Retinal pigment epithelial cell (primary cell): Measurements from ENCODE around the gene GLCE.

Experiments used
- DNase-seq: peaks from one replicate; pipeline ENCODE4 v3.0.0-alpha.2; 2010; ENCODE audit warnings: low read depth
- H3K4me3 ChIP-seq: 2 replicates; pipeline ENCODE4 v1.5.1; 2011; ENCODE audit warnings: mild to moderate bottlenecking, low read length, control low read depth, moderate library complexity
- CTCF ChIP-seq: conservative IDR thresholded peaks from 2 replicates; pipeline ENCODE4 v1.5.1; 2011; ENCODE audit warnings: low read depth, low read length, control low read depth, inconsistent platforms

GLCE gene

GRCh38 chr15:69317392-69317841, 157.0 kb downstream of the GLCE start:
- H3K4me3 ChIP-seq = no peak overlapping the region
- TF ChIP-seq CTCF = no peak

GRCh38 chr15:69318033-69318432, 157.6 kb downstream of the GLCE start:
- DNase-seq = no peak
- TF ChIP-seq CTCF = no peak

More at GRCh38 chr15:69317392-69317841, 157.0 kb downstream of the GLCE start:
- DNase-seq = no peak

GRCh38 chr15:69319384-69320375, 159.2 kb downstream of the GLCE start:
- no peak overlapping the region for H3K4me3 ChIP-seq
- no peak for DNase-seq
- TF ChIP-seq CTCF = no peak

More at GRCh38 chr15:69318033-69318432, 157.6 kb downstream of the GLCE start:
- H3K4me3 ChIP-seq = no peak overlapping the region

- no peak for TF ChIP-seq CTCF
- no peak for DNase-seq
Observed at GRCh38 chr15:69320977-69321554, 160.6 kb downstream of the GLCE start.

More at GRCh38 chr15:69320977-69321554, 160.6 kb downstream of the GLCE start:
- no peak overlapping the region for H3K4me3 ChIP-seq
